ENCODE results near the gene GNG8. TPM values are rescaled to one million over a fixed set of nuclear protein-coding genes. Genes with fewer than 3 reads are reported as not detected.

GNG8 gene
- total RNA-seq, 2 experiments from 2014 or later = not detected

GRCh38 chr19:46607448-46607841 lies 28.6 kb downstream of the GNG8 start:
- no peaks in the 10 kb centered on the region for H3K9me3 Mint-ChIP-seq
- no peak overlapping the region for H3K4me3 Mint-ChIP-seq
- no peak overlapping the region for H3K27ac Mint-ChIP-seq
- H3K27me3 ChIP-seq (ENCODE audit: control insufficient read depth in 1 of 2, insufficient read depth in 2 of 2, low read length in 2 of 2) = no peaks in the 10 kb centered on the region
- TF ChIP-seq CTCF (IDR thresholded peaks at IDR 0.05) = no peak
- H3K27ac ChIP-seq (ENCODE audit: low read depth in 1 of 2, low read length in 2 of 2) = no peak overlapping the region
- POLR2A ChIA-PET = interaction anchor here (1.3 kb wide), 1 partner anchor 54 kb away, joined by 4 read pairs; the partner anchor contains the start of gene DACT3
- no peaks in the 10 kb centered on the region for H3K9me3 ChIP-seq (ENCODE audit: control insufficient read depth in 1 of 2, insufficient read depth in 1 of 2, low read length in 2 of 2)
- no peaks in the 10 kb centered on the region for H3K27me3 Mint-ChIP-seq
- peak in 1 of 14 experiments; percentile 6 for DNase-seq
- peaks cover 75% of the 10 kb centered on the region for H3K4me1 ChIP-seq (ENCODE audit: insufficient read depth, low read length)
- H3K4me1 Mint-ChIP-seq (ENCODE audit: low read depth) = peaks cover 77% of the 10 kb centered on the region
- no peak for ATAC-seq (ENCODE audit: poor library complexity)
- H3K36me3 Mint-ChIP-seq (ENCODE audit: low read depth) = peaks cover 69% of the 10 kb centered on the region
- H3K36me3 ChIP-seq (ENCODE audit: insufficient read depth, low read length) = peaks cover 56% of the 10 kb centered on the region
- CTCF ChIA-PET = interaction anchor here (1.8 kb wide), 1 partner anchor 55 kb away, joined by 5 read pairs; no protein-coding TSS in a partner anchor
- intact Hi-C loops (cut with DNase I, micrococcal nuclease) = loop anchor here in 1 of 2 experiments (10.0 kb wide), 2 partner anchors 427 to 667 kb away; partner anchors contain the start of gene INAFM1
- H3K4me3 ChIP-seq (ENCODE audit: low read length) = no peak overlapping the region

DNA sequence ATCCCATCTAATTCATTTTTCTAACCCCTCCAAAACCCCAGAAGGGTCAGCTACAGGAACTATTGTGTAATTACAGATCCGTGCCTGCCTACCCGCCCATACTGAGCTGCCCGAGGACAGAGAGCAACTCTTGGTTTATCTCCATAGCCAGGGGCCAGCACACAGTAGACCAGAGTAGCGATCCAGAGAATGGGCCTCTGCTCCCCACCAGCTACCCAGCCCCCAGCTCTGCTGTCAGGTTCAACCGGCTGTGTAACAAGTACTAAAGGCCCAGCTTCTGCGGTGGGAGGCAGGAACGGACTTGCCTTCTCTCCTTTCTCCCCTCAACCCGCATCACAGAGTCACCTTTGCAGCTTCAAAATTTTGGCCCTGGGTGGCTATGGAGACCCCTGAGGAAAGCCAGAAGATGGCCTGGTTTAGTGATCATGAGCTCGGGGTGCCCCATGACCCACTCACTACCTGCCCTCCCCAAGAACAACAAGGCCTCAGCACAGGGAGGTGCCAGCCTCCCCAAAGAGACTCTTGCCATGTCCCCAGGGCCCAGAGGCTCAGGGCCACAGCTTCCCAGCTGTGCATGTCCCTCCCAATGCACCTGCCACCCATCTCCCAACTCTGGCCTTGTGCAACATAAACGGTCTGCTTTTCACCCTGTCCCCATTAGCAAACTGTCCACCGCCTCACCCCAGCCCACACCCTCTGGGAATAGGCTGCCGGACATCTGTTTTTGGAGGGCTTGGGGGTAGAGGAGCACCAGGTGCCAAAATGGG lies 29.1 kb downstream of the GNG8 start:
- no peak overlapping the region for H3K27ac ChIP-seq (ENCODE audit: low read depth in 1 of 2, low read length in 2 of 2)
- ChIA-PET POLR2A (interaction anchor here (1.3 kb wide), 1 partner anchor 54 kb away, joined by 4 read pairs; the partner anchor contains the start of gene DACT3), CTCF (interaction anchor here (1.8 kb wide), 1 partner anchor 55 kb away, joined by 5 read pairs; no protein-coding TSS in a partner anchor)
- H3K4me3 ChIP-seq (ENCODE audit: low read length) = no peak overlapping the region
- Mint-ChIP-seq H3K27ac (peak overlapping the region; percentile 25), H3K4me3 (peak overlapping the region; percentile 35), H3K36me3 (ENCODE audit: low read depth) (peaks cover 71% of the 10 kb centered on the region), H3K4me1 (ENCODE audit: low read depth) (peaks cover 77% of the 10 kb centered on the region), H3K27me3 (no peaks in the 10 kb centered on the region), H3K9me3 (no peaks in the 10 kb centered on the region)
- intact Hi-C loops (cut with DNase I, micrococcal nuclease) = loop anchor here in 1 of 2 experiments (10.0 kb wide), 2 partner anchors 428 to 668 kb away; partner anchors contain the start of gene INAFM1
- DNase-seq (no peak), ATAC-seq (ENCODE audit: poor library complexity) (no peak)
- peaks cover 73% of the 10 kb centered on the region for H3K4me1 ChIP-seq (ENCODE audit: insufficient read depth, low read length)
- peaks cover 56% of the 10 kb centered on the region for H3K36me3 ChIP-seq (ENCODE audit: insufficient read depth, low read length)
- TF ChIP-seq CTCF (IDR thresholded peaks at IDR 0.05) = no peak
- H3K9me3 ChIP-seq (ENCODE audit: control insufficient read depth in 1 of 2, insufficient read depth in 1 of 2, low read length in 2 of 2) = no peaks in the 10 kb centered on the region
- no peaks in the 10 kb centered on the region for H3K27me3 ChIP-seq (ENCODE audit: control insufficient read depth in 1 of 2, insufficient read depth in 2 of 2, low read length in 2 of 2)

DNA sequence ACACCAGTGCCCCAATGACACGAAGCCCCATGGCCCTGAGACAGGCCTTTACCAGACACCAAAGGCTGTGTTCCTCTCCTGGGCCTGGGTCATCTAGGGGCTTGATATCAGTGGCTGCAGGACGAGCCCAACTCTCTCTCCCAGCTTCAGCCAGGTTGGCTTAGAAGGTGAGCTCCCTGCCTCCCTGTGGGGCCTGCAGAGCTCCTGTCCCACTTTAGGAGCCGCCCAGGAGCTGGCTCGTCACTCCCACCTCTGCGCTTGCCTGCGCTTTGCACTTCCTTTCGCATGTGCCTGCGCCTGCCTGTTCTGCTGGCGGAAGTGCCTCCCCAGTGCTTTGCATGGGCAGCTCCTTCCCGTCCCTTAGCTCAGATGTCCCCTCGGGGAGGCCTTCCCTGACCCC lies 30.0 kb downstream of the GNG8 start:
- Mint-ChIP-seq H3K36me3 (ENCODE audit: low read depth) (peaks cover 71% of the 10 kb centered on the region), H3K9me3 (no peaks in the 10 kb centered on the region), H3K27me3 (no peaks in the 10 kb centered on the region), H3K4me3 (peak overlapping the region; percentile 42), H3K27ac (peak overlapping the region; percentile 55), H3K4me1 (ENCODE audit: low read depth) (peaks cover 69% of the 10 kb centered on the region)
- Histone ChIP-seq H3K36me3 (ENCODE audit: insufficient read depth, low read length) (peaks cover 56% of the 10 kb centered on the region), H3K27ac (ENCODE audit: low read depth in 1 of 2, low read length in 2 of 2) (no peak overlapping the region), H3K9me3 (ENCODE audit: control insufficient read depth in 1 of 2, insufficient read depth in 1 of 2, low read length in 2 of 2) (no peaks in the 10 kb centered on the region), H3K4me1 (ENCODE audit: insufficient read depth, low read length) (peaks cover 68% of the 10 kb centered on the region), H3K27me3 (ENCODE audit: control insufficient read depth in 1 of 2, insufficient read depth in 2 of 2, low read length in 2 of 2) (no peaks in the 10 kb centered on the region), H3K4me3 (ENCODE audit: low read length) (no peak overlapping the region)
- ATAC-seq (ENCODE audit: poor library complexity) = no peak
- CTCF ChIA-PET = interaction anchor here (1.8 kb wide), 1 partner anchor 56 kb away, joined by 5 read pairs; no protein-coding TSS in a partner anchor
- intact Hi-C loops (cut with DNase I, micrococcal nuclease) = loop anchor here in 1 of 2 experiments (10.0 kb wide), 2 partner anchors 429 to 669 kb away; partner anchors contain the start of gene INAFM1
- POLR2A ChIA-PET = interaction anchor here (1.2 to 1.3 kb wide), 3 partner anchors 9 to 55 kb away, joined by 4 read pairs; partner anchors contain the start of gene DACT3
- no peak for TF ChIP-seq CTCF (IDR thresholded peaks at IDR 0.05)
- no peak for DNase-seq
